ENCODE results near the gene SRR. TPM values are rescaled to one million over a fixed set of nuclear protein-coding genes. Genes with fewer than 3 reads are reported as not detected.

Gene SRR
- total and polyA plus RNA-seq, 3 experiments from 2014 or later, result 5.7 to 13.4 (median 11.7) TPM

GRCh38 chr17:2351269-2351668, 47.5 kb downstream of the SRR start:
- no peak for DNase-seq
- CTCF ChIA-PET, result interaction anchor here (1.0 to 3.8 kb wide), 4 partner anchors 15 to 296 kb away, joined by 3 to 20 read pairs (median 7); partner anchors contain the start of genes HIC1 and TSR1
- H3K27ac ChIP-seq (ENCODE audit: low read depth, low read length), result no peak overlapping the region
- no peak overlapping the region for H3K4me3 ChIP-seq (ENCODE audit: low read length)
- POLR2A ChIA-PET, result no interaction called here
- H3K36me3 ChIP-seq (ENCODE audit: insufficient read depth, low read length), result no peaks in the 10 kb centered on the region
- no peaks in the 10 kb centered on the region for H3K27me3 ChIP-seq (ENCODE audit: insufficient read depth, low read length, poor library complexity, severe bottlenecking)
- H3K36me3 Mint-ChIP-seq, result peaks cover 0 to 8% (median 2%) of the 10 kb centered on the region in 3 donors
- H3K4me3 Mint-ChIP-seq, result no peak overlapping the region
- H3K4me1 ChIP-seq (ENCODE audit: insufficient read depth, low read length), result peaks cover 19% of the 10 kb centered on the region
- no peaks in the 10 kb centered on the region for H3K9me3 ChIP-seq (ENCODE audit: low read length)
- H3K9me3 Mint-ChIP-seq, result no peaks in the 10 kb centered on the region
- no peaks in the 10 kb centered on the region for H3K27me3 Mint-ChIP-seq
- H3K27ac Mint-ChIP-seq, result no peak overlapping the region
- peaks cover 17 to 22% (median 18%) of the 10 kb centered on the region in 3 donors for H3K4me1 Mint-ChIP-seq

GRCh38 chr17:2354311-2354710, 50.6 kb downstream of the SRR start:
- H3K27ac ChIP-seq (ENCODE audit: low read depth, low read length), result no peak overlapping the region
- H3K27ac Mint-ChIP-seq, result peak overlapping the region; percentile 80 to 98 (median 90)
- no peaks in the 10 kb centered on the region for H3K36me3 ChIP-seq (ENCODE audit: insufficient read depth, low read length)
- H3K4me1 Mint-ChIP-seq, result peaks cover 16 to 22% (median 18%) of the 10 kb centered on the region in 3 donors
- H3K36me3 Mint-ChIP-seq, result peaks cover 0 to 8% (median 2%) of the 10 kb centered on the region in 3 donors
- H3K4me3 ChIP-seq (ENCODE audit: low read length), result no peak overlapping the region
- no peaks in the 10 kb centered on the region for H3K9me3 ChIP-seq (ENCODE audit: low read length)
- no peaks in the 10 kb centered on the region for H3K27me3 ChIP-seq (ENCODE audit: insufficient read depth, low read length, poor library complexity, severe bottlenecking)
- H3K9me3 Mint-ChIP-seq, result no peaks in the 10 kb centered on the region
- CTCF ChIA-PET, result interaction anchor here (1.2 to 3.8 kb wide), 6 partner anchors 18 to 299 kb away, joined by 3 to 20 read pairs (median 6); partner anchors contain the start of genes HIC1 and TSR1
- peak overlapping the region in 5 of 7 donors; percentile 15 to 88 (median 77) for H3K4me3 Mint-ChIP-seq
- peaks cover 19% of the 10 kb centered on the region for H3K4me1 ChIP-seq (ENCODE audit: insufficient read depth, low read length)
- no peaks in the 10 kb centered on the region for H3K27me3 Mint-ChIP-seq
- POLR2A ChIA-PET, result interaction anchor here (0.7 to 0.9 kb wide), 2 partner anchors 37 to 822 kb away, joined by 3 to 5 read pairs; no protein-coding TSS in a partner anchor
- DNase-seq, result no peak

- H3K36me3 Mint-ChIP-seq, result peaks cover 0 to 24% (median 3%) of the 10 kb centered on the region in 3 donors
- peaks cover 16 to 22% (median 18%) of the 10 kb centered on the region in 3 donors for H3K4me1 Mint-ChIP-seq
- POLR2A ChIA-PET, result no interaction called here
- H3K27ac ChIP-seq (ENCODE audit: low read depth, low read length), result no peak overlapping the region
- no peak overlapping the region for H3K4me3 Mint-ChIP-seq
- H3K27me3 Mint-ChIP-seq, result peaks cover 0 to 2% of the 10 kb centered on the region in 2 donors
- H3K4me3 ChIP-seq (ENCODE audit: low read length), result no peak overlapping the region
- no peaks in the 10 kb centered on the region for H3K9me3 Mint-ChIP-seq
- no peaks in the 10 kb centered on the region for H3K27me3 ChIP-seq (ENCODE audit: insufficient read depth, low read length, poor library complexity, severe bottlenecking)
- H3K27ac Mint-ChIP-seq, result no peak overlapping the region
- no peak for DNase-seq
- H3K4me1 ChIP-seq (ENCODE audit: insufficient read depth, low read length), result peaks cover 19% of the 10 kb centered on the region
- H3K9me3 ChIP-seq (ENCODE audit: low read length), result no peaks in the 10 kb centered on the region
- CTCF ChIA-PET, result no interaction called here
- no peaks in the 10 kb centered on the region for H3K36me3 ChIP-seq (ENCODE audit: insufficient read depth, low read length)
These were observed 53.5 kb downstream of the SRR start for GRCh38 chr17:2357237-2357636.

- DNase-seq, result no peak
- H3K4me3 ChIP-seq (ENCODE audit: low read length), result no peak overlapping the region
- Mint-ChIP-seq H3K4me1 (peaks cover 15 to 18% (median 17%) of the 10 kb centered on the region in 3 donors), H3K4me3 (no peak overlapping the region), H3K27ac (no peak overlapping the region), H3K27me3 (peaks cover 0 to 2% of the 10 kb centered on the region in 2 donors), H3K36me3 (peaks cover 0 to 31% (median 5%) of the 10 kb centered on the region in 3 donors), H3K9me3 (no peaks in the 10 kb centered on the region)
- no peaks in the 10 kb centered on the region for H3K27me3 ChIP-seq (ENCODE audit: insufficient read depth, low read length, poor library complexity, severe bottlenecking)
- no peak overlapping the region for H3K27ac ChIP-seq (ENCODE audit: low read depth, low read length)
- peaks cover 18% of the 10 kb centered on the region for H3K4me1 ChIP-seq (ENCODE audit: insufficient read depth, low read length)
- ChIA-PET POLR2A (no interaction called here), CTCF (no interaction called here)
- no peaks in the 10 kb centered on the region for H3K9me3 ChIP-seq (ENCODE audit: low read length)
- H3K36me3 ChIP-seq (ENCODE audit: insufficient read depth, low read length), result peaks cover 5% of the 10 kb centered on the region
These were observed 54.2 kb downstream of the SRR start for GRCh38 chr17:2357931-2358434.

- Mint-ChIP-seq H3K36me3 (peaks cover 0 to 59% (median 5%) of the 10 kb centered on the region in 3 donors), H3K9me3 (no peaks in the 10 kb centered on the region), H3K27ac (peak overlapping the region in 1 of 8 donors; percentile 54), H3K4me1 (no peaks in the 10 kb centered on the region), H3K27me3 (peaks cover 0 to 2% of the 10 kb centered on the region in 2 donors), H3K4me3 (no peak overlapping the region)
- CTCF ChIA-PET, result interaction anchor here (1.0 to 2.0 kb wide), 3 partner anchors 8 to 55 kb away, joined by 4 to 6 read pairs (median 5); no protein-coding TSS in a partner anchor
- no peak overlapping the region for H3K4me3 ChIP-seq (ENCODE audit: low read length)
- H3K36me3 ChIP-seq (ENCODE audit: insufficient read depth, low read length), result peaks cover 6% of the 10 kb centered on the region
- no peaks in the 10 kb centered on the region for H3K9me3 ChIP-seq (ENCODE audit: low read length)
- no peak for DNase-seq
- H3K4me1 ChIP-seq (ENCODE audit: insufficient read depth, low read length), result no peaks in the 10 kb centered on the region
- H3K27ac ChIP-seq (ENCODE audit: low read depth, low read length), result no peak overlapping the region
- H3K27me3 ChIP-seq (ENCODE audit: insufficient read depth, low read length, poor library complexity, severe bottlenecking), result no peaks in the 10 kb centered on the region
- POLR2A ChIA-PET, result no interaction called here
These were observed 57.4 kb downstream of the SRR start for GRCh38 chr17:2361010-2361760.

GRCh38 chr17:2362016-2362415, 58.3 kb downstream of the SRR start:
- H3K4me1 ChIP-seq (ENCODE audit: insufficient read depth, low read length), result no peaks in the 10 kb centered on the region
- peaks cover 0 to 67% (median 5%) of the 10 kb centered on the region in 3 donors for H3K36me3 Mint-ChIP-seq
- no peak overlapping the region for H3K4me3 Mint-ChIP-seq
- ChIA-PET POLR2A (no interaction called here), CTCF (interaction anchor here (2.0 kb wide), 1 partner anchor 54 kb away, joined by 6 read pairs; no protein-coding TSS in a partner anchor)
- H3K4me3 ChIP-seq (ENCODE audit: low read length), result no peak overlapping the region
- DNase-seq, result no peak
- H3K4me1 Mint-ChIP-seq, result no peaks in the 10 kb centered on the region
- peaks cover 0 to 2% of the 10 kb centered on the region in 2 donors for H3K27me3 Mint-ChIP-seq
- H3K9me3 Mint-ChIP-seq, result no peaks in the 10 kb centered on the region
- H3K27ac Mint-ChIP-seq, result no peak overlapping the region
- no peaks in the 10 kb centered on the region for H3K27me3 ChIP-seq (ENCODE audit: insufficient read depth, low read length, poor library complexity, severe bottlenecking)
- H3K27ac ChIP-seq (ENCODE audit: low read depth, low read length), result no peak overlapping the region
- H3K36me3 ChIP-seq (ENCODE audit: insufficient read depth, low read length), result peaks cover 6% of the 10 kb centered on the region
- H3K9me3 ChIP-seq (ENCODE audit: low read length), result no peaks in the 10 kb centered on the region

GRCh38 chr17:2362416-2362815, 58.7 kb downstream of the SRR start:
- peaks cover 0 to 69% (median 5%) of the 10 kb centered on the region in 3 donors for H3K36me3 Mint-ChIP-seq
- CTCF ChIA-PET, result interaction anchor here (2.0 kb wide), 1 partner anchor 54 kb away, joined by 6 read pairs; no protein-coding TSS in a partner anchor
- Histone ChIP-seq H3K9me3 (ENCODE audit: low read length) (no peaks in the 10 kb centered on the region), H3K4me1 (ENCODE audit: insufficient read depth, low read length) (no peaks in the 10 kb centered on the region), H3K27me3 (ENCODE audit: insufficient read depth, low read length, poor library complexity, severe bottlenecking) (no peaks in the 10 kb centered on the region), H3K27ac (ENCODE audit: low read depth, low read length) (no peak overlapping the region), H3K36me3 (ENCODE audit: insufficient read depth, low read length) (peaks cover 6% of the 10 kb centered on the region), H3K4me3 (ENCODE audit: low read length) (no peak overlapping the region)
- peaks cover 0 to 2% of the 10 kb centered on the region in 2 donors for H3K27me3 Mint-ChIP-seq
- no peaks in the 10 kb centered on the region for H3K4me1 Mint-ChIP-seq
- H3K9me3 Mint-ChIP-seq, result no peaks in the 10 kb centered on the region
- POLR2A ChIA-PET, result no interaction called here
- H3K27ac Mint-ChIP-seq, result no peak overlapping the region
- H3K4me3 Mint-ChIP-seq, result no peak overlapping the region
- no peak for DNase-seq

GRCh38 chr17:2362881-2363280, 59.1 kb downstream of the SRR start:
- Mint-ChIP-seq H3K9me3 (no peaks in the 10 kb centered on the region), H3K27me3 (peaks cover 0 to 2% of the 10 kb centered on the region in 2 donors), H3K4me1 (no peaks in the 10 kb centered on the region), H3K36me3 (peaks cover 0 to 72% (median 5%) of the 10 kb centered on the region in 3 donors), H3K27ac (no peak overlapping the region), H3K4me3 (no peak overlapping the region)
- no peak overlapping the region for H3K4me3 ChIP-seq (ENCODE audit: low read length)
- ChIA-PET CTCF (no interaction called here), POLR2A (interaction anchor here (0.7 kb wide), 1 partner anchor 12 kb away, joined by 3 read pairs; no protein-coding TSS in a partner anchor)
- no peaks in the 10 kb centered on the region for H3K9me3 ChIP-seq (ENCODE audit: low read length)
- peaks cover 6% of the 10 kb centered on the region for H3K36me3 ChIP-seq (ENCODE audit: insufficient read depth, low read length)
- no peak for DNase-seq
- no peaks in the 10 kb centered on the region for H3K27me3 ChIP-seq (ENCODE audit: insufficient read depth, low read length, poor library complexity, severe bottlenecking)
- H3K27ac ChIP-seq (ENCODE audit: low read depth, low read length), result no peak overlapping the region
- H3K4me1 ChIP-seq (ENCODE audit: insufficient read depth, low read length), result no peaks in the 10 kb centered on the region

Measured in CD8-positive, alpha-beta memory T cell (primary cell).